ENCODE results near the gene FBN2.
"Not testable (repeated sequence)": the region's sequence is repeated elsewhere in the genome, so short reads cannot be mapped to it uniquely, and the experiment has no call there.

Gene FBN2

GRCh38 chr5:128506643-128507042 is 31.4 kb downstream of the FBN2 start:
- in situ Hi-C loops (cut with MboI; ENCODE audit: low sequenced_read_pairs, unreplicated experiment), result no loop called here
- no peak for DNase-seq (ENCODE audit: low spot score)
- TF ChIP-seq CTCF (IDR thresholded peaks at IDR 0.05; ENCODE audit: borderline replicate concordance, control extremely low read depth, extremely low read depth, insufficient read depth, missing control alignments), result no peak

- in situ Hi-C loops (cut with MboI; ENCODE audit: low sequenced_read_pairs, unreplicated experiment), result not testable (repeated sequence)
These were observed 34.3 kb downstream of the FBN2 start for GRCh38 chr5:128503727-128504126.

GRCh38 chr5:128498844-128499455 is 39.1 kb downstream of the FBN2 start:
- in situ Hi-C loops (cut with MboI; ENCODE audit: low sequenced_read_pairs, unreplicated experiment), result loop anchor here (10.0 to 25.0 kb wide), 2 partner anchors 284 to 937 kb away; no protein-coding TSS in a partner anchor

More at GRCh38 chr5:128503727-128504126, 34.3 kb downstream of the FBN2 start:
- not testable (repeated sequence) for DNase-seq (ENCODE audit: low spot score)

GRCh38 chr5:128494516-128494915 is 43.5 kb downstream of the FBN2 start:
- no peak for DNase-seq (ENCODE audit: low spot score)
- in situ Hi-C loops (cut with MboI; ENCODE audit: low sequenced_read_pairs, unreplicated experiment), result loop anchor here (10.0 to 25.0 kb wide), 2 partner anchors 280 to 932 kb away; no protein-coding TSS in a partner anchor
- no peak for TF ChIP-seq CTCF (IDR thresholded peaks at IDR 0.05; ENCODE audit: borderline replicate concordance, control extremely low read depth, extremely low read depth, insufficient read depth, missing control alignments)

More at GRCh38 chr5:128498844-128499455, 39.1 kb downstream of the FBN2 start:
- peak; percentile 21 for TF ChIP-seq CTCF (IDR thresholded peaks at IDR 0.05; ENCODE audit: borderline replicate concordance, control extremely low read depth, extremely low read depth, insufficient read depth, missing control alignments)
- DNase-seq (ENCODE audit: low spot score), result peak; percentile 18

GRCh38 chr5:128493657-128494329 is 44.3 kb downstream of the FBN2 start:
- TF ChIP-seq CTCF (IDR thresholded peaks at IDR 0.05; ENCODE audit: borderline replicate concordance, control extremely low read depth, extremely low read depth, insufficient read depth, missing control alignments), result no peak
- in situ Hi-C loops (cut with MboI; ENCODE audit: low sequenced_read_pairs, unreplicated experiment), result loop anchor here (10.0 to 25.0 kb wide), 2 partner anchors 279 to 931 kb away; no protein-coding TSS in a partner anchor
- no peak for DNase-seq (ENCODE audit: low spot score)

- no peak for DNase-seq (ENCODE audit: low spot score)
- in situ Hi-C loops (cut with MboI; ENCODE audit: low sequenced_read_pairs, unreplicated experiment), result loop anchor here (10.0 to 25.0 kb wide), 2 partner anchors 276 to 929 kb away; no protein-coding TSS in a partner anchor
These were observed 46.8 kb downstream of the FBN2 start for GRCh38 chr5:128491291-128491690.

More at GRCh38 chr5:128491291-128491690, 46.8 kb downstream of the FBN2 start:
- TF ChIP-seq CTCF (IDR thresholded peaks at IDR 0.05; ENCODE audit: borderline replicate concordance, control extremely low read depth, extremely low read depth, insufficient read depth, missing control alignments), result no peak
